LNCaP clone FGC (cell line): ENCODE measurements around the gene IL17B.

Source experiments
- DNase-seq: peaks from one replicate; pipeline ENCODE4 v3.0.0-alpha.2; 2011; ENCODE audit warnings: low read depth
- H3K4me3 ChIP-seq: 2 replicates; pipeline ENCODE4 v1.5.1; 2011; ENCODE audit warnings: mild to moderate bottlenecking, low read depth, low read length, control low read depth
- CTCF ChIP-seq: IDR thresholded peaks from 2 replicates; pipeline ENCODE4 v1.5.1; 2012; ENCODE audit warnings: mild to moderate bottlenecking; ENCODE audit not compliant: control insufficient read depth, insufficient read depth; ENCODE audit errors: extremely low read depth

IL17B gene

DNA sequence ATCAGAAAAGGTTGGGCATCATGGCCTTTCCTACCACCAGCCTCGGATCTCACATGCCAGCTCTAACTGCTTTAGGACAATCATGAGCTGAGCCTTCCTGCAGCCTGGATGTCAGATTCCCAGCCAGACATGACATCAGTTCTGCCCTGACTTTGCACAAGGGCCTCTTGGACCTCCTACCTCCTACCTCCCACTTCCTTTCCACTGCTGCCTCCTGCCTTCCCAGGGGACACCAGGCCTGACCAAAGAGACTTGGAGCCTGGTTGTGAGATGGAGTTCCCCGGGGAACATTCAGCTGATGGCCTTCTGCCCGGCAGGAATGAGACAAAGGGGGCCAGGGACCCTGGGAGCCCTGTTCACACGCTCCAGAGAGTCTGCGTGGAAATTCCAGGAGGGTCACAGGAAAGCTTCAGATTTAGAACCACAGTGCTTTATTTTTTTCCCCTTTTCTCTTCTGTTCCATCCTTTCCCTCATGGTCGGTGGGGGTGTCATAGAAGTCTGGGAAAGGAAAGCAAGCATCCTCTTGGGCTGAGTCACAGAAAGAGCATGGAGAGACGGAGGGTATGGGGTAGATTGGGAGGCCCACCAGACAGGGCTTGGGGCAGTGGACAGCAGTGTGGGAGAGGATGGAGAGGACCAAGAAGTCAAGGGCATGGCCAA lies 35.4 kb upstream of the IL17B start:
- DNase-seq = no peak
- no peak for TF ChIP-seq CTCF
- H3K4me3 ChIP-seq = no peak overlapping the region

- TF ChIP-seq CTCF = no peak
- DNase-seq = no peak
- no peak overlapping the region for H3K4me3 ChIP-seq
Observed at GRCh38 chr5:149413477-149414210, 34.6 kb upstream of the IL17B start.

- no peak for TF ChIP-seq CTCF
- DNase-seq = no peak
- no peak overlapping the region for H3K4me3 ChIP-seq
Observed at GRCh38 chr5:149412783-149413476, 33.8 kb upstream of the IL17B start.

- DNase-seq = no peak
- TF ChIP-seq CTCF = no peak
- H3K4me3 ChIP-seq = no peak overlapping the region
Observed at GRCh38 chr5:149411738-149412519, 32.8 kb upstream of the IL17B start.

DNA sequence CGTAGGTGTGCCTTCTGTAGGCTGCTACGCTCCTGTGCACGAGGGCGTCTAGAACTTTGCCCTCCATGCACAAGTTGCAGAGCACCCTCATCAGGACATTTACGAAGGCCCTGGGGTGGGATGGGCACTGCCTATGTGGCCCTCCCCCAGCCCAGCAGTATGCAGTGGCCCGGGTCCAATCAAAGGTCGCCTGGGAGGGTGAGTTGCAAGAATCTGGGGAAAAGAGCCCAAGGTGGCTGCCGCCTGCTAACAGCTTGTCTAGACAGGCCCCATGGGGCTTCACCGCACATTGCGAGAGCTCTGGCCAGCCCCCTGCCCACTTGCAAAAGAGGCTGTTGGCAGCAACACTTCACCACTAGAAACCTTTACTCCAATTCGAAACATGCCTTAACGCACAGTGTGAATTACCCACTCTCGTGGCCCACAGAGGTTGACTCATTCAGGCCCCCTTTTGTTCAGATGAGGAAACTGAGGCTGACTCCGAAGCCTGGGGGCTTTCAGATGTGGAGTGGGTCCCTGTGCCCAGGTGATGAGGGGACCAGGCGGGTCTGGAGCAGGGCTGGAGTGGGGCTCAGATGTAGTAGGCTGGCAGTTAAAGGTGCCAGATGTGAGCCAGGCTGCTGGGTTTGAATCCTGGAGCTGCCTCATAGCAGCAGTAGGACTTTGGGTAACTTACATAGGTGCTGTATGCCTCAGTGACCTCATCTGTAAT lies 31.8 kb upstream of the IL17B start:
- no peak for DNase-seq
- no peak overlapping the region for H3K4me3 ChIP-seq
- TF ChIP-seq CTCF = no peak

DNA sequence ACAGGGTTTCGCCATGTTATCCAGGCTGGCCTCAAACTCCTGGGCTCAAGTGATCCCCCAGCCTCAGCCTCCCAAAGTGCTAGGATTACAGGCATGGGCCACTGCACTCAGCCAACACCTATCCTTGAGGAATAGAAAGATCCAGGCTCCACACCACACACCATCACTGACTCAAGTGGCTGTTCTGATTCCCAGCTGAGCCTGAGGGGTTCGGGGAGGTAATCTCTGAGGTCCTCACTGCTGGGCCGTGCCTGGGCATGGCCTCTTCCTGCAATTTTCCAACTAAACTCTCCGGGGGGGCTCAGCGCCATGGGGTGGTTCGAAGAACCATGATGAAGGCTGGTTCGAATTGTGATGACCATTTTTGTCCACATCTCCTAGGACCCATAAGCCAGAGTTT lies 31.0 kb upstream of the IL17B start:
- no peak for TF ChIP-seq CTCF
- DNase-seq = no peak
- no peak overlapping the region for H3K4me3 ChIP-seq
